Kidney (tissue), 14 donors: ENCODE measurements around the gene ZNF185. TPM values are rescaled to one million over a fixed set of nuclear protein-coding genes. Genes with fewer than 3 reads are reported as not detected.

Source experiments
- DNase-seq, 5 donors: peaks; one replicate each; pipeline ENCODE4 v3.0.0-alpha.2; 2013 to 2020
- FAIRE-seq: peaks from 2 replicates; lab custom pipeline; 2012; peaks lifted over from hg19 to GRCh38; lab: Jason Lieb, UNC
- H3K27ac ChIP-seq, 2 donors: one replicate each; pipeline ENCODE4 v1.7.0; 2013; ENCODE audit warnings: low read depth in 2 of 2, low read length in 2 of 2, inconsistent platforms in 1 of 2
- H3K27me3 ChIP-seq: one replicate; pipeline ENCODE4 v1.7.1; 2013; ENCODE audit warnings: low read length, inconsistent platforms; ENCODE audit not compliant: control insufficient read depth, insufficient read depth
- H3K36me3 ChIP-seq, 3 donors: one replicate each; pipeline versions ENCODE4 v1.7.0 to v1.7.1; 2013; ENCODE audit warnings: low read length in 3 of 3, control low read depth in 1 of 3, inconsistent platforms in 1 of 3; ENCODE audit not compliant: insufficient read depth in 3 of 3, control insufficient read depth in 2 of 3
- H3K4me1 ChIP-seq, 3 donors: one replicate each; pipeline versions ENCODE4 v1.7.0 to v1.7.1; 2013; ENCODE audit warnings: low read length in 3 of 3, inconsistent platforms in 1 of 3, low read depth in 1 of 3; ENCODE audit not compliant: control insufficient read depth in 2 of 3, insufficient read depth in 2 of 3
- H3K4me3 ChIP-seq, 3 donors: one replicate each; pipeline versions ENCODE4 v1.7.0 to v1.8.1; 2013; ENCODE audit warnings: low read length in 3 of 3, control low read depth in 1 of 3, inconsistent platforms in 1 of 3
- H3K9ac ChIP-seq, 3 donors: one replicate each; pipeline versions ENCODE4 v1.7.0 to v1.7.1; 2013; ENCODE audit warnings: low read length in 3 of 3, control low read depth in 1 of 3, inconsistent platforms in 1 of 3
- H3K9me3 ChIP-seq, 3 donors: one replicate each; pipeline versions ENCODE4 v1.7.0 to v1.7.1; 2013; ENCODE audit warnings: low read length in 3 of 3, control low read depth in 1 of 3, inconsistent platforms in 1 of 3; ENCODE audit not compliant: control insufficient read depth in 2 of 3, insufficient read depth in 1 of 3
- CTCF ChIP-seq: IDR thresholded peaks from 3 replicates; pipeline ENCODE4 v1.5.1; 2012; ENCODE audit warnings: mild to moderate bottlenecking, moderate library complexity, borderline replicate concordance; ENCODE audit not compliant: insufficient read depth; ENCODE audit errors: extremely low read depth
- intact Hi-C: fragments of 100-400 bp; cut with DNase I; formaldehyde crosslinking; loops from one replicate; pipeline ENCODE4 v1.11.1; 2022
- polyA plus RNA-seq: library from polyadenylated mRNA; stranded (reverse); fragments of 350-450 nt; fragmentation: Illumina TruSeq; extraction: RNeasy Lipid Tissue Mini Kit (QIAGEN cat#74804); gene quantifications from one replicate; pipeline ENCODE4 v1.2.3, GENCODE V29; 2014; ENCODE audit warnings: low read depth, low replicate concordance; ENCODE audit not compliant: insufficient read depth
- total RNA-seq: library from RNA; stranded (reverse); fragmentation: NEBNext Ultra II Directional; extraction: Animal tissue kit (Norgen Biotek cat#: 25700); gene quantifications from one replicate; pipeline ENCODE4 v1.2.1, GENCODE V29; 2021
- donor health status: control.
- donor health status: control.
- donor health status: control.
- donor health status: control.
- donor health status: control.
- donor health status: DM: yes; HTN: yes; CAD: no.
- donor health status: Normal renal cell carcinoma (clear cell type).

ZNF185 gene
- total and polyA plus RNA-seq, 2 donors from 2014 or later = 12.0 to 24.3 TPM

- Histone ChIP-seq H3K4me1 (no peaks in the 10 kb centered on the region), H3K36me3 (peaks cover 3 to 12% (median 8%) of the 10 kb centered on the region in 3 donors), H3K9me3 (no peaks in the 10 kb centered on the region), H3K27me3 (no peaks in the 10 kb centered on the region), H3K9ac (no peak overlapping the region), H3K27ac (no peak overlapping the region), H3K4me3 (no peak overlapping the region)
- intact Hi-C loops = no loop called here
- no peak for TF ChIP-seq CTCF
- FAIRE-seq = no peak
- DNase-seq = no peak
Observed at GRCh38 chrX:152866386-152866785, 31.5 kb upstream of the ZNF185 start.

GRCh38 chrX:152869972-152870371 lies 27.9 kb upstream of the ZNF185 start:
- no peak for FAIRE-seq
- Histone ChIP-seq H3K27me3 (no peaks in the 10 kb centered on the region), H3K9ac (no peak overlapping the region), H3K4me3 (no peak overlapping the region), H3K4me1 (no peaks in the 10 kb centered on the region), H3K36me3 (peaks cover 3 to 8% (median 8%) of the 10 kb centered on the region in 3 donors), H3K27ac (no peak overlapping the region), H3K9me3 (no peaks in the 10 kb centered on the region)
- DNase-seq = no peak
- intact Hi-C loops = no loop called here
- TF ChIP-seq CTCF = no peak

- Histone ChIP-seq H3K27me3 (no peaks in the 10 kb centered on the region), H3K27ac (no peak overlapping the region), H3K4me1 (no peaks in the 10 kb centered on the region), H3K36me3 (peaks cover 3 to 8% (median 4%) of the 10 kb centered on the region in 3 donors), H3K9me3 (no peaks in the 10 kb centered on the region), H3K4me3 (no peak overlapping the region), H3K9ac (no peak overlapping the region)
- intact Hi-C loops = no loop called here
- no peak for DNase-seq
- TF ChIP-seq CTCF = no peak
- no peak for FAIRE-seq
Observed at GRCh38 chrX:152871260-152871659, 26.6 kb upstream of the ZNF185 start.

- Histone ChIP-seq H3K4me1 (no peaks in the 10 kb centered on the region), H3K36me3 (peaks cover 3 to 8% (median 3%) of the 10 kb centered on the region in 3 donors), H3K9me3 (no peaks in the 10 kb centered on the region), H3K4me3 (no peak overlapping the region), H3K27me3 (no peaks in the 10 kb centered on the region), H3K27ac (no peak overlapping the region), H3K9ac (no peak overlapping the region)
- no peak for DNase-seq
- TF ChIP-seq CTCF = no peak
- no peak for FAIRE-seq
- intact Hi-C loops = no loop called here
Observed at GRCh38 chrX:152872522-152872921, 25.3 kb upstream of the ZNF185 start.
